Measurements from ENCODE around the gene CNGA3.
A peak's percentile ranks its signal among the peaks of the same experiment; 100 is the strongest.

Gene CNGA3

GRCh38 chr2:98324181-98324580 lies 22.1 kb upstream of the CNGA3 start:
- Histone ChIP-seq H3K4me2 (no peak overlapping the region), H4K20me1 (no peaks in the 10 kb centered on the region), H3K27ac (no peak overlapping the region), H3K4me1 (no peaks in the 10 kb centered on the region), H3K9ac (no peak overlapping the region), H3K4me3 (no peak overlapping the region), H3K36me3 (peaks cover 0 to 8% (median 0%) of the 10 kb centered on the region in 11 experiments; a peak in 3 of 22 replicates), H3K27me3 (no peaks in the 10 kb centered on the region), H3K9me3 (replicated peaks in 1 of 11) (peaks cover 37 to 61% (median 44%) of the 10 kb centered on the region in 11 experiments)
- 0 out of 22 replicates have a peak, but pooled peaks of 1 of the 11 experiments have one; percentile 17 for TF ChIP-seq Cebpa-rat (IDR thresholded peaks at IDR 0.05)

- Histone ChIP-seq H3K27ac (no peak overlapping the region), H3K4me1 (no peaks in the 10 kb centered on the region), H3K27me3 (no peaks in the 10 kb centered on the region), H4K20me1 (no peaks in the 10 kb centered on the region), H3K9ac (no peak overlapping the region), H3K4me3 (no peak overlapping the region), H3K4me2 (no peak overlapping the region), H3K36me3 (no peaks in the 10 kb centered on the region), H3K9me3 (replicated peaks in 1 of 11) (peaks cover 1 to 25% (median 8%) of the 10 kb centered on the region in 11 experiments; a peak in 19 of 22 replicates)
- TF ChIP-seq Cebpa-rat (IDR thresholded peaks at IDR 0.05) = no peak
Measured at GRCh38 chr2:98327776-98328175, 18.5 kb upstream of the CNGA3 start.

GRCh38 chr2:98329549-98329948 lies 16.7 kb upstream of the CNGA3 start:
- H3K4me1 ChIP-seq = no peaks in the 10 kb centered on the region
- H3K9me3 ChIP-seq (replicated peaks in 1 of 11) = peaks cover 0 to 8% (median 0%) of the 10 kb centered on the region in 11 experiments; a peak in 7 of 22 replicates
- H3K36me3 ChIP-seq = no peaks in the 10 kb centered on the region
- no peak overlapping the region for H3K27ac ChIP-seq
- H4K20me1 ChIP-seq = no peaks in the 10 kb centered on the region
- H3K4me2 ChIP-seq = no peak overlapping the region
- no peak for TF ChIP-seq Cebpa-rat (IDR thresholded peaks at IDR 0.05)
- H3K9ac ChIP-seq = no peak overlapping the region
- H3K27me3 ChIP-seq = no peaks in the 10 kb centered on the region
- H3K4me3 ChIP-seq = no peak overlapping the region

GRCh38 chr2:98332989-98333388 lies 13.3 kb upstream of the CNGA3 start:
- Histone ChIP-seq H3K27me3 (no peaks in the 10 kb centered on the region), H3K4me1 (no peaks in the 10 kb centered on the region), H3K9ac (no peak overlapping the region), H3K4me2 (no peak overlapping the region), H3K9me3 (replicated peaks in 1 of 11) (peaks cover 0 to 5% (median 2%) of the 10 kb centered on the region in 11 experiments; a peak in 12 of 22 replicates), H3K36me3 (no peaks in the 10 kb centered on the region), H3K4me3 (no peak overlapping the region), H3K27ac (no peak overlapping the region), H4K20me1 (no peaks in the 10 kb centered on the region)
- TF ChIP-seq Cebpa-rat (IDR thresholded peaks at IDR 0.05) = no peak

GRCh38 chr2:98333922-98334321 lies 12.3 kb upstream of the CNGA3 start:
- H3K4me3 ChIP-seq = no peak overlapping the region
- peaks cover 4 to 10% (median 8%) of the 10 kb centered on the region in 11 experiments; a peak in 10 of 22 replicates for H3K9me3 ChIP-seq (replicated peaks in 1 of 11)
- no peaks in the 10 kb centered on the region for H3K27me3 ChIP-seq
- no peaks in the 10 kb centered on the region for H3K4me1 ChIP-seq
- H4K20me1 ChIP-seq = no peaks in the 10 kb centered on the region
- H3K4me2 ChIP-seq = no peak overlapping the region
- H3K27ac ChIP-seq = no peak overlapping the region
- no peak overlapping the region for H3K9ac ChIP-seq
- no peak for TF ChIP-seq Cebpa-rat (IDR thresholded peaks at IDR 0.05)
- no peaks in the 10 kb centered on the region for H3K36me3 ChIP-seq

GRCh38 chr2:98334439-98335078 lies 11.7 kb upstream of the CNGA3 start:
- no peaks in the 10 kb centered on the region for H3K27me3 ChIP-seq
- H4K20me1 ChIP-seq = no peaks in the 10 kb centered on the region
- no peaks in the 10 kb centered on the region for H3K36me3 ChIP-seq
- no peak overlapping the region for H3K4me2 ChIP-seq
- H3K9me3 ChIP-seq (replicated peaks in 1 of 11) = peaks cover 4 to 10% (median 8%) of the 10 kb centered on the region in 11 experiments; a peak in 10 of 22 replicates
- no peak overlapping the region for H3K4me3 ChIP-seq
- TF ChIP-seq Cebpa-rat (IDR thresholded peaks at IDR 0.05) = no peak
- H3K27ac ChIP-seq = no peak overlapping the region
- H3K4me1 ChIP-seq = no peaks in the 10 kb centered on the region
- H3K9ac ChIP-seq = no peak overlapping the region

- Histone ChIP-seq H3K27ac (no peak overlapping the region), H3K9me3 (replicated peaks in 1 of 11) (peaks cover 4 to 10% (median 8%) of the 10 kb centered on the region in 11 experiments; a peak in 10 of 22 replicates), H3K9ac (no peak overlapping the region), H3K36me3 (no peaks in the 10 kb centered on the region), H3K4me3 (no peak overlapping the region), H3K4me2 (no peak overlapping the region), H3K4me1 (no peaks in the 10 kb centered on the region), H3K27me3 (no peaks in the 10 kb centered on the region), H4K20me1 (no peaks in the 10 kb centered on the region)
- no peak for TF ChIP-seq Cebpa-rat (IDR thresholded peaks at IDR 0.05)
Measured at GRCh38 chr2:98335271-98335670, 11.0 kb upstream of the CNGA3 start.

- H4K20me1 ChIP-seq = no peaks in the 10 kb centered on the region
Measured at GRCh38 chr2:98341241-98341640, 5.0 kb upstream of the CNGA3 start.

GRCh38 chr2:98343285-98343684 lies 3.0 kb upstream of the CNGA3 start:
- TF ChIP-seq Cebpa-rat (IDR thresholded peaks at IDR 0.05) = no peak
- H3K4me1 ChIP-seq = peaks cover 0 to 16% (median 7%) of the 10 kb centered on the region in 10 experiments; a peak in 14 of 20 replicates
- H3K9ac ChIP-seq = no peak overlapping the region
- no peak overlapping the region for H3K27ac ChIP-seq
- no peaks in the 10 kb centered on the region for H3K36me3 ChIP-seq
- H3K4me2 ChIP-seq = no peak overlapping the region
- peaks cover 21 to 28% (median 25%) of the 10 kb centered on the region in 11 experiments for H3K27me3 ChIP-seq
- 0 out of 22 replicates have a peak, but pooled peaks cover 0 to 7% (median 0%) of the 10 kb centered on the region in 11 experiments for H4K20me1 ChIP-seq
- H3K4me3 ChIP-seq = no peak overlapping the region
- peaks cover 7 to 24% (median 20%) of the 10 kb centered on the region in 11 experiments; a peak in 20 of 22 replicates for H3K9me3 ChIP-seq (replicated peaks in 1 of 11)

More at GRCh38 chr2:98341241-98341640, 5.0 kb upstream of the CNGA3 start:
- no peaks in the 10 kb centered on the region for H3K36me3 ChIP-seq
- H3K4me2 ChIP-seq = no peak overlapping the region
- TF ChIP-seq Cebpa-rat (IDR thresholded peaks at IDR 0.05) = no peak
- peaks cover 1 to 8% (median 5%) of the 10 kb centered on the region in 11 experiments; a peak in 20 of 22 replicates for H3K27me3 ChIP-seq
- no peaks in the 10 kb centered on the region for H3K4me1 ChIP-seq
- H3K9me3 ChIP-seq (replicated peaks in 1 of 11) = peaks cover 4 to 12% (median 9%) of the 10 kb centered on the region in 11 experiments; a peak in 13 of 22 replicates
- no peak overlapping the region for H3K27ac ChIP-seq
- no peak overlapping the region for H3K9ac ChIP-seq
- H3K4me3 ChIP-seq = no peak overlapping the region

All from BLaER1 treated with 17β-estradiol and CSF1 and Interleukin-3, amounts not matched to agents 10 nM and 100 nM (cell line).